CD4-positive, alpha-beta T cell treated with Interleukin-10 for 1 hour (primary cell): Measurements from ENCODE around the gene TMEM225B.
"Not testable (repeated sequence)": the region's sequence is repeated elsewhere in the genome, so short reads cannot be mapped to it uniquely, and the experiment has no call there.

ENCODE experiments used
- DNase-seq: peaks from one replicate; pipeline ENCODE4 v3.0.0-alpha.2; 2020

Gene TMEM225B

GRCh38 chr7:99624484-99624883, 26.4 kb downstream of the TMEM225B start:
- DNase-seq: peak; percentile 71

- DNase-seq: no peak
Observed at GRCh38 chr7:99625321-99625720, 27.3 kb downstream of the TMEM225B start.

DNA sequence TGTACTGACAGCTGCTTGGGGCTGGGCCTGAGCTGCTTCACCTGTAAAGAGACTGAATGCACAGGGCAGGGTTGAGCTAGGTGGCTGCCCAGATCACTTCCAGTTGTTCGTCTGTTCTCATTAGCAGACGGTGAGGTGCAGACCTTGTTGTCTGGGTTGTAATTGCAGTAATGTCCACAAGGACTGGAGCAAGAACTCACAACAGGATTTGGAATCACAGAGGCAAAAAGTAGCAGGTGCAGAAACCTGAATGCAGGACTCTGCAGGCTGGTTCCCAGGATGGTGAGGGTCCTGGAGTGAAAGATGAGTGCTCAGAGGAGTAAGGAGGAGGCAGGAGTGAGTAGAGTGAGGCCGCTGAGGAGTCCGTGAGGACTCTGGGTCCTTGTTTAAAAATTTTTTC, 27.9 kb downstream of the TMEM225B start:
- DNase-seq: no peak

GRCh38 chr7:99626661-99627060, 28.6 kb downstream of the TMEM225B start:
- DNase-seq: no peak

DNA sequence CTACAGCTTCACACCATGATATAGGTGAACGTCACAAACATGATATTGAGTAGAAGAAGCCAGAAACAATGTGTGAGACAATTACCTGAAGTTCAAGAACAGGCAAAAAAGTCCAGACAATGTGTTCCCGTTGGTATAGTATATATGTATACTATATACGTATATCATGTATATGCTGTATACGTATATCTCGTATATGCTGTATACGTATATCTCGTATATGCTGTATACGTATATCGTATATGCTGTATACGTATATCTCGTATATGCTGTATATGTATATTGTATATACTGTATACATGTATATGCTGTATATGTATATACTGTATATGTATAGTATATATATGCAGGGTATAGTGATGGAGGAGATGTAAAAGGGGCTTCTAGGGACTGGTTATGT, 29.4 kb downstream of the TMEM225B start:
- DNase-seq: no peak

- no peak for DNase-seq
Observed at GRCh38 chr7:99628471-99629465, 30.7 kb downstream of the TMEM225B start.

DNA sequence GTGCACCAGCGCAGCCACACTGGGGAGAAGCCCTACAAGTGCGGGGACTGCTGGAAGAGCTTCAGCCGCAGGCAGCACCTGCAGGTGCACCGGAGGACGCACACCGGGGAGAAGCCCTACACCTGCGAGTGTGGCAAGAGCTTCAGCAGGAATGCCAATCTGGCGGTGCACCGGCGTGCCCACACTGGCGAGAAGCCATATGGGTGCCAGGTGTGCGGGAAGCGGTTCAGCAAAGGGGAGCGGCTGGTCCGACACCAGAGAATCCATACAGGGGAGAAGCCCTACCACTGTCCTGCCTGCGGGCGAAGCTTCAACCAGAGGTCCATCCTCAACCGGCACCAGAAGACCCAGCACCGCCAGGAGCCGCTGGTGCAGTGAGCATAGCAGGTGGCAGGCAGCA, 31.6 kb downstream of the TMEM225B start:
- no peak for DNase-seq

DNA sequence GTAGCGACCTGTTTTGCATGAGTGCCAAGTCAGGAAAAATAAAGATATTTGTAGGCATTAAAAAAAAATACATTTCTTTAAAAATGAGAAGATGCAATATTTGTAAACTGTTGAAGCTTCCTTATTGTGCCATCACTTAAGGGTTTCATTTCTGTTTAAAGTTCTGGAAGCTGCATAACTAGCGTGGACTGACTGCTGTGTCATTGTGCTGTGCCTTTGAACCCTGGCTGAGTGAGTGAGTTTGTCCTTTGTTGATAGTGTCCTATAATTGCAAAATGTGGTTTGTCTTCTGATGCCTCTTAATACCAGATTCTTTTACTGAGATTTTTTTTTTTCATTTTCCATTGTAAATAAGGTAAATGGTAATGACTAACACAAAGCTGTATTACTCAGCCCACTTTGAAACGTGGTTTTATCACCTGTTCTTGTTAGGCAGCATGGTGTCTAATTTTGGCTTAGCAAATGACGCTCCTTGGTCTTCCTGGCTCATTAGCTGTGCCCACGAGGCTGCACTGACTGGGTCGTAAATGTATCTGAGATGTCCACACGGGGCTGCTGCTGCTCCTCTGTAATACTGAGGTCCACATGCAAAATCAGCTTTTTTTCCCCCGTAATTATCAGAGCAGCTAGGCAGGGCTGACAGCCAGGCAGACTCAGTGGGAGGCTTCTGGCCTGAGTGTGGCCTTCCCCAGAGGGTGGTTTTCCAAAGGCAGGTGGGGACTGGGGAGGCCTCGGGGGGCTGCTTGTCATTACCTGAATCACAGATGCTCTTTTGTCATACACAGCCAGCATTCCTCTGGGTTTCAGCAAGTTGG, 33.4 kb downstream of the TMEM225B start:
- DNase-seq: no peak

GRCh38 chr7:99637414-99637813, 39.3 kb downstream of the TMEM225B start:
- not testable (repeated sequence) for DNase-seq

- DNase-seq: no peak
Observed at GRCh38 chr7:99638731-99639130, 40.7 kb downstream of the TMEM225B start.

DNA sequence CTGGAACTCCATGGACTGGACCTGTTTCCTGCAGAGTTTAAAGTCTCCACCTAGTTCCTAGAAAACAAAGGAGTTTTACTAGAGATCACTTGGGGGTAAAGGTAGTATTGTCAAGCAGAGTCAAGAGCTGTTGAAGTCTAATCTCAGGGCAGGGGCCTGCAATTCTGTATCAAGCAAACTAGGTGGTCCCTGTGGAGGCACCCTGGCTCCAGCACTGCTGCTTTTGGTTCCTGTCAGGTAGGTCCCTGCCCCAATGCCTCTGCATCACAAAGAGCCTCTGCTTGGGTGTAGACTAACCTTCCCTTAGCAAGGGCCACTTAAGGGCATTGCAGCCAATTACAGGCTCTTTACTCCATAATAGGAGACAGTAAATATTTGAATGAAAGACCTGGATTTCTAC, 41.2 kb downstream of the TMEM225B start:
- DNase-seq: no peak

- DNase-seq: no peak
Observed at GRCh38 chr7:99642027-99642426, 44.0 kb downstream of the TMEM225B start.

DNA sequence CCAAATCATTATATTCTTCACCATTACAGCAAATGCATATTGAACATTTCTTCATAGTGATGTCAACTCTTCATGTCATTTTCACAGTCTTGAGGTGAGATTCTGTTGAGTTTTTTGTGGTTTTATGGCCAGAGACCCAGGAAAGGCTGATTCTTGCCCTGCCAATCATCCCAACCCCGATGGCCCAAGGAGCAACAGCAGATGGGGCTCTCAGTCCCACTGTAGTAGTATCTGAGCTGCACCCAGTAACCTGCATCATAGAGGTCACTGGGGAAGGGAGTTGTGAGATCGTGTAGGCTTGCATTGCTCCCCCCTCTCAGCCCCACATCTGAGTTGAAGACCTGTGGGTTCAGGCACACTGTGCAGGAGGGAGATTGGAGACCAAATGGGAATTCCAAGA, 45.4 kb downstream of the TMEM225B start:
- DNase-seq: no peak

- DNase-seq: no peak
Observed at GRCh38 chr7:99644431-99644830, 46.4 kb downstream of the TMEM225B start.

DNA sequence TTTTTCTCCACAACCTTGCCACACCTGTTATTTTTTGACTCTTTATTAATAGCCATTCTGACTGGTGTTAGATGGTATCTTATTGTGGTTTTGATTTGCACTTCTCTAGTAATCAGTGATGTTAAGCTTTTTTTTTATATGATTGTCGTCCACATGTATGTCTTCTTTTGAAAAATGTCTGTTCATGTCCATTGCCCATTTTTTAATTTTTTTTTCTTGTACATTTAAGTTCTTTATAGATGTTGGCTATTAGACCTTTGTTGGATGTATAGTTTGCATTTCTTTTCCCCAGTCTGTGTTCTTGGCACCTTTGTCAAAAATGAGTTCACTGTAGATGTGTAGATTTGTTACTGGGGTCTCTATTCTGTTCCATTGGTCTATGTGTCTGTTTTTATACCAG, 47.5 kb downstream of the TMEM225B start:
- DNase-seq: no peak

- DNase-seq: no peak
Observed at GRCh38 chr7:99648843-99649242, 50.8 kb downstream of the TMEM225B start.

DNA sequence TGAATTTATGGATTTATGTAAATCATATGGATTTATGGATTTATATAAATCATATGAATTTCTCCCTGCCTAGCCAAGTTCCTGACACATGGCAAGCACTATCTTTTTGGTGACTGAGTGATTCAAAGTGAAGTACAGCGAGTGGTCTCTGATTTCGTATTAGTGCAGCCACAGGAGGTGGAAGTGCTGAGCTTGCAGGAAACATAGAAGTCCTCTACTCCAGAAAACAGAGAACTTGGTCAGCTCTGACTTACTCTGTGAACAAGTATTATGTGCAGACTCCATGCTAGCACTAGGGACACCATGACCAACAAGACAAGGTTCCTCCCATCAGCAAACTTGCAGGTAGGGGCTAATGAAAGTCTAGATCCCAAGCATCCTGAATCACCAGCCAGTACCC, 53.2 kb downstream of the TMEM225B start:
- no peak for DNase-seq

- DNase-seq: no peak
Observed at GRCh38 chr7:99652671-99653070, 54.6 kb downstream of the TMEM225B start.

- not testable (repeated sequence) for DNase-seq
Observed at GRCh38 chr7:99653269-99653668, 55.2 kb downstream of the TMEM225B start.

GRCh38 chr7:99653754-99654153, 55.7 kb downstream of the TMEM225B start:
- no peak for DNase-seq

DNA sequence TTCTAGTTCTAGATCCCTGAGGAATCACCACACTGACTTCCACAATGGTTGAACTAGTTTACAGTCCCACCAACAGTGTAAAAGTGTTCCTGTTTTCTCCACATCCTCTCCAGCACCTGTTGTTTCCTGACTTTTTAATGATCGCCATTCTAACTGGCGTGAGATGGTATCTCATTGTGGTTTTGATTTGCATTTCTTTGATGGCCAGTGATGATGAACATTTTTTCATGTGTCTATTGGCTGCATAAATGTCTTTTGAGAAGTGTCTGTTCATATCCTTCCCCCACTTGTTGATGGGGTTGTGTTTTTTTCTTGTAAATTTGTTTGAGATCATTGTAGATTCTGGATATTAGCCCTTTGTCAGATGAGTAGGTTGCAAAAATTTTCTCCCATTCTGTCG, 56.6 kb downstream of the TMEM225B start:
- DNase-seq: not testable (repeated sequence)

- not testable (repeated sequence) for DNase-seq
Observed at GRCh38 chr7:99657879-99658278, 59.8 kb downstream of the TMEM225B start.
